Measurements from ENCODE around the gene CAPN11.

GRCh38 chr6:44186635-44187025 lies 28.0 kb downstream of the CAPN11 start:
- TF ChIP-seq CTCF (IDR thresholded peaks at IDR 0.05) = no peak
- TF ChIP-seq POLR2A (IDR thresholded peaks at IDR 0.05) = no peak
- TF ChIP-seq POLR2AphosphoS5 (IDR thresholded peaks at IDR 0.05) = no peak
- no peak for TF ChIP-seq EP300 (IDR thresholded peaks at IDR 0.05)

Measured in stomach (tissue), 4 donors.